Left lung (tissue), 10 donors: ENCODE results near the gene GSTM5. TPM values are rescaled to one million over a fixed set of nuclear protein-coding genes. Genes with fewer than 3 reads are reported as not detected.

Experiments
- ATAC-seq: fragments of 200-7000 bp; cut with Tn5 transposase; one replicate; pipeline ENCODE4 v1.9.1; 2020; ENCODE audit warnings: moderate library complexity
- DNase-seq, 4 donors: peaks; one replicate each; pipeline ENCODE4 v3.0.0-alpha.2; 2013 to 2020
- H3K27ac ChIP-seq, 2 donors: fragments of 200-600 bp; sonication (generic) in 1 of 2; one replicate each; pipeline versions ENCODE4 v1.5.0 to v1.8.0; 2020 to 2021
- H3K27me3 ChIP-seq, 2 donors: fragments of 200-600 bp; sonication (generic) in 1 of 2; one replicate each; pipeline versions ENCODE4 v1.5.0 to v1.8.0; 2020 to 2021
- H3K36me3 ChIP-seq, 2 donors: fragments of 200-600 bp; sonication (generic) in 1 of 2; one replicate each; pipeline versions ENCODE4 v1.5.0 to v1.8.0; 2020 to 2021
- H3K4me1 ChIP-seq, 2 donors: fragments of 200-600 bp; one replicate each; pipeline ENCODE4 v1.8.0; 2021
- H3K4me3 ChIP-seq, 2 donors: fragments of 200-600 bp; sonication (generic) in 1 of 2; one replicate each; pipeline versions ENCODE4 v1.5.0 to v1.8.0; 2020 to 2021; ENCODE audit warnings: mild to moderate bottlenecking in 1 of 2
- H3K9me3 ChIP-seq, 2 donors: fragments of 200-600 bp; sonication (generic) in 1 of 2; one replicate each; pipeline versions ENCODE4 v1.5.0 to v1.8.0; 2020 to 2021
- intact Hi-C, 2 donors: fragments of 100-400 bp; cut with DNase I; formaldehyde crosslinking; loops; one replicate each; pipeline versions ENCODE4 v1.11.2 to v1.14.2; 2022
- polyA plus RNA-seq, 6 donors: library from polyadenylated mRNA; unstranded; fragments of 120-200 nt; gene quantifications; one replicate each; pipeline ENCODE4 v1.2.1, GENCODE V29; 2013; ENCODE audit not compliant: insufficient read length in 6 of 6
- total RNA-seq, 2 donors: library from RNA; stranded (reverse); fragmentation: NEBNext Ultra II Directional; extraction: Animal tissue kit (Norgen Biotek cat#: 25700); gene quantifications; one replicate each; pipeline ENCODE4 v1.2.1, GENCODE V29; 2021
- TF ChIP-seq, protein P1 (sequence below), 2 donors: fragments of 200-600 bp; sonication (generic) in 1 of 2; IDR thresholded peaks; one replicate each; pipeline versions ENCODE4 v1.5.0 to v1.8.0; 2021; ENCODE audit warnings: antibody characterized with exemption in 2 of 2
- donor health status: DM: no; HTN: yes; CAD: no.
- donor health status: DM: no; HTN: no; CAD: no.

GSTM5 gene
- total and polyA plus RNA-seq, 8 donors, result 8.4 to 91.2 (median 60.1) TPM

DNA sequence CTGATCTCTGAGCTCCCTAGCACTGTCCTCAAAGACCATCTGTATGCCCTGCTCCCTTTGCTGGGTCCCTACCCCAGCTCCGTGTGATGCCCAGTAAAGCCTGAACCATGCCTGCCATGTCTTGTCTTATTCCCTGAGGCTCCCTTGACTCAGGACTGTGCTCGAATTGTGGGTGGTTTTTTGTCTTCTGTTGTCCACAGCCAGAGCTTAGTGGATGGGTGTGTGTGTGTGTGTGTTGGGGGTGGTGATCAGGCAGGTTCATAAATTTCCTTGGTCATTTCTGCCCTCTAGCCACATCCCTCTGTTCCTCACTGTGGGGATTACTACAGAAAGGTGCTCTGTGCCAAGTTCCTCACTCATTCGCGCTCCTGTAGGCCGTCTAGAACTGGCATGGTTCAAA is 5.7 kb downstream of the GSTM5 start:
- H3K9me3 ChIP-seq, result no peaks in the 10 kb centered on the region
- no peak overlapping the region for H3K27ac ChIP-seq
- ATAC-seq (no peak), DNase-seq (no peak)
- TF ChIP-seq, protein P1, sequence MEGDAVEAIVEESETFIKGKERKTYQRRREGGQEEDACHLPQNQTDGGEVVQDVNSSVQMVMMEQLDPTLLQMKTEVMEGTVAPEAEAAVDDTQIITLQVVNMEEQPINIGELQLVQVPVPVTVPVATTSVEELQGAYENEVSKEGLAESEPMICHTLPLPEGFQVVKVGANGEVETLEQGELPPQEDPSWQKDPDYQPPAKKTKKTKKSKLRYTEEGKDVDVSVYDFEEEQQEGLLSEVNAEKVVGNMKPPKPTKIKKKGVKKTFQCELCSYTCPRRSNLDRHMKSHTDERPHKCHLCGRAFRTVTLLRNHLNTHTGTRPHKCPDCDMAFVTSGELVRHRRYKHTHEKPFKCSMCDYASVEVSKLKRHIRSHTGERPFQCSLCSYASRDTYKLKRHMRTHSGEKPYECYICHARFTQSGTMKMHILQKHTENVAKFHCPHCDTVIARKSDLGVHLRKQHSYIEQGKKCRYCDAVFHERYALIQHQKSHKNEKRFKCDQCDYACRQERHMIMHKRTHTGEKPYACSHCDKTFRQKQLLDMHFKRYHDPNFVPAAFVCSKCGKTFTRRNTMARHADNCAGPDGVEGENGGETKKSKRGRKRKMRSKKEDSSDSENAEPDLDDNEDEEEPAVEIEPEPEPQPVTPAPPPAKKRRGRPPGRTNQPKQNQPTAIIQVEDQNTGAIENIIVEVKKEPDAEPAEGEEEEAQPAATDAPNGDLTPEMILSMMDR (IDR thresholded peaks at IDR 0.05), result no peak
- intact Hi-C loops, result loop anchor here in 1 of 2 donors (5.0 kb wide), 1 partner anchor 45 kb away; no protein-coding TSS in a partner anchor
- H3K27me3 ChIP-seq, result no peaks in the 10 kb centered on the region
- no peaks in the 10 kb centered on the region for H3K4me1 ChIP-seq
- H3K4me3 ChIP-seq, result no peak overlapping the region
- H3K36me3 ChIP-seq, result no peaks in the 10 kb centered on the region

DNA sequence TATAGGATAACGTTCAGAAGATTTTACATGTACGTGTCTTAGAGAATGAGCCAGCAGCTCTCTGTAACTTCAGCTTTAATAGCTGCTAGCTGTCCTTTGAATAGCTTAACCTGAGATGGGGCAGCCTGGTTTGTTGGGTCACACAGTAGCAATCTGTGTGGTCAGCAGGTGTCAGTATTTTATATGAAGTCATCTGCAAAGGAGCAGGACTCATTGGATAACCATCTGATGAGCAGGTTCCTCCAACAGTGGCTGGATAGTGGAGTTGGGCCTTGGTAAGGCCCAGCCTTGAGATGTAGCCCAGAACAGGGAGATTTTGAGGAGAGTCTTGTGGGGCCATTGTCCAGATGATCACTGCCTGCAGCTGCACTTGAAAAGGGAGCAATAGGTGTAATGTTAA is 6.4 kb downstream of the GSTM5 start:
- Histone ChIP-seq H3K4me3 (no peak overlapping the region), H3K27me3 (no peaks in the 10 kb centered on the region), H3K4me1 (no peaks in the 10 kb centered on the region), H3K27ac (no peak overlapping the region), H3K36me3 (no peaks in the 10 kb centered on the region), H3K9me3 (no peaks in the 10 kb centered on the region)
- TF ChIP-seq, protein P1 (IDR thresholded peaks at IDR 0.05), result no peak
- no peak for DNase-seq
- intact Hi-C loops, result loop anchor here in 1 of 2 donors (5.0 kb wide), 1 partner anchor 46 kb away; no protein-coding TSS in a partner anchor
- no peak for ATAC-seq

DNA sequence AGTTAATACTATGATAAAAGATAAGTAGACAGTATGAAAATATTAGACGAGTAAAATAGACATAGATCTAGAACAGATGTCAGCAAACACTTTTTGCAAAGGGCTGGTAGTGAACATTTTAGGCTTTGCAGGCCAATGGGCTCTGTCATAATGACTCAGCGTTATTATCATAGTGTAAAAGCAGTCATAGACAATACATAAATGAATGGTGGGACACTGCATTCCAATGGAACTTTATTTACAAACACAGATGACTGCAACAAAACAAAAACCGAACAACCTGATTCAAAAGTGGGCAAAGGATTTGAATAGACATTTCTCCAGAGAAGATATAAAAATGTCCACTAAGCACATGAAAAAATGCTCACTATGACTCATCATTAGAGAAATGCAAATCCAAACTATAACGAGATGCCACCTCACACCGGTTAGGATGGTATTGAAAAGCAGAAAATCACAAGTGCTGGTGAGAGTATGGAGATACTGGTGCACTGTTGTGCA is 7.3 kb downstream of the GSTM5 start:
- ATAC-seq, result no peak
- intact Hi-C loops, result loop anchor here in 1 of 2 donors (5.0 kb wide), 1 partner anchor 47 kb away; no protein-coding TSS in a partner anchor
- Histone ChIP-seq H3K27me3 (no peaks in the 10 kb centered on the region), H3K9me3 (no peaks in the 10 kb centered on the region), H3K27ac (no peak overlapping the region), H3K4me1 (no peaks in the 10 kb centered on the region), H3K36me3 (no peaks in the 10 kb centered on the region), H3K4me3 (no peak overlapping the region)
- DNase-seq, result no peak
- TF ChIP-seq, protein P1 (IDR thresholded peaks at IDR 0.05), result no peak

DNA sequence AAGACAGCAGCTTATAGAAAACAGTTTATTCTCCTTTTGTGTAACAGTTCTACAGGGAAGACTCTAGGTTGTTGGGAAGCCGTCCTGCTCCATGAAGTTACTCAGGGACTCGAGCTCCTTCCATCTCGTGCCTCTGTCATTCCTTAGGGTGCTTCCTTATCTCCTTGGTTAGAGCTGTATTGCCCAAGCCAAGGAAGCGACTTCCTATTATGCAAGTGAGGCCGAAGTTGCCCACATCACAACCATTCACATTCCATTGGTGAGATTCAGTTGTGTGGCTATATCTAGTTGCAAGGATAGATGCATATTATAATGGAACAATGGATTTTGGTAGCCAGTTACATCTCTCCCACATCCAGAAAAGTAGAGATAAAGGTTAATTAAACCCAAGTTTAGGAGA is 9.0 kb downstream of the GSTM5 start:
- no peak overlapping the region for H3K4me3 ChIP-seq
- no peaks in the 10 kb centered on the region for H3K36me3 ChIP-seq
- DNase-seq (no peak), ATAC-seq (no peak)
- intact Hi-C loops, result no loop called here
- H3K27ac ChIP-seq, result no peak overlapping the region
- H3K27me3 ChIP-seq, result no peaks in the 10 kb centered on the region
- TF ChIP-seq, protein P1 (IDR thresholded peaks at IDR 0.05), result no peak
- no peaks in the 10 kb centered on the region for H3K4me1 ChIP-seq
- H3K9me3 ChIP-seq, result no peaks in the 10 kb centered on the region

DNA sequence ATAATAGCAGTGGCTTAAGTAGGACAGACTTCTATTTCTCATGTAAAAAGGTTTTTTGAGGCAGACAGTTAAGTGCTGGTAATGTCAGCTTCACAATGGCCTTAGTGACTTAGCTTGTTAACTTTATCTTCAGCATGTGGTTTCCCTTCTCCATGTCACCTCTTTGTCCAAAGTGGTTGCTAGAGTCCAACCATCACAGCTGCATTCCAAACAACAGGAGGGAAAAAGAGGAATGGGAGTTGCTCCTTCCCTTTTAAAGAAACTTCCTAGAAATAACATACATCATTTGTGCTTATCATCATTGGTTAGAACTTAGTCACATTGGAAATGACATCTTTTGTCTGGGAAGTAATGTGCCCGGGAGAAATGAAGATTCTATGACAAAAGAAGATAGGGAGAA is 9.9 kb downstream of the GSTM5 start:
- TF ChIP-seq, protein P1 (IDR thresholded peaks at IDR 0.05), result no peak
- Histone ChIP-seq H3K27ac (no peak overlapping the region), H3K36me3 (no peaks in the 10 kb centered on the region), H3K9me3 (no peaks in the 10 kb centered on the region), H3K27me3 (no peaks in the 10 kb centered on the region), H3K4me3 (no peak overlapping the region), H3K4me1 (no peaks in the 10 kb centered on the region)
- intact Hi-C loops, result no loop called here
- DNase-seq, result no peak
- ATAC-seq, result no peak
